Mammary microvascular endothelial cell (primary cell): Measurements from ENCODE around the gene RASSF7. TPM values are rescaled to one million over a fixed set of nuclear protein-coding genes. Genes with fewer than 3 reads are reported as not detected.

ENCODE experiments used
- total RNA-seq: library from RNA; depleted of rRNA; stranded (reverse); fragments of >200 nt; gene quantifications from 2 replicates; pipeline ENCODE4 v1.2.3, GENCODE V29; 2015

The RASSF7 gene, protein sequence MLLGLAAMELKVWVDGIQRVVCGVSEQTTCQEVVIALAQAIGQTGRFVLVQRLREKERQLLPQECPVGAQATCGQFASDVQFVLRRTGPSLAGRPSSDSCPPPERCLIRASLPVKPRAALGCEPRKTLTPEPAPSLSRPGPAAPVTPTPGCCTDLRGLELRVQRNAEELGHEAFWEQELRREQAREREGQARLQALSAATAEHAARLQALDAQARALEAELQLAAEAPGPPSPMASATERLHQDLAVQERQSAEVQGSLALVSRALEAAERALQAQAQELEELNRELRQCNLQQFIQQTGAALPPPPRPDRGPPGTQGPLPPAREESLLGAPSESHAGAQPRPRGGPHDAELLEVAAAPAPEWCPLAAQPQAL
- total RNA-seq, result 10.8 and 12.0 TPM in 2 replicates

DNA sequence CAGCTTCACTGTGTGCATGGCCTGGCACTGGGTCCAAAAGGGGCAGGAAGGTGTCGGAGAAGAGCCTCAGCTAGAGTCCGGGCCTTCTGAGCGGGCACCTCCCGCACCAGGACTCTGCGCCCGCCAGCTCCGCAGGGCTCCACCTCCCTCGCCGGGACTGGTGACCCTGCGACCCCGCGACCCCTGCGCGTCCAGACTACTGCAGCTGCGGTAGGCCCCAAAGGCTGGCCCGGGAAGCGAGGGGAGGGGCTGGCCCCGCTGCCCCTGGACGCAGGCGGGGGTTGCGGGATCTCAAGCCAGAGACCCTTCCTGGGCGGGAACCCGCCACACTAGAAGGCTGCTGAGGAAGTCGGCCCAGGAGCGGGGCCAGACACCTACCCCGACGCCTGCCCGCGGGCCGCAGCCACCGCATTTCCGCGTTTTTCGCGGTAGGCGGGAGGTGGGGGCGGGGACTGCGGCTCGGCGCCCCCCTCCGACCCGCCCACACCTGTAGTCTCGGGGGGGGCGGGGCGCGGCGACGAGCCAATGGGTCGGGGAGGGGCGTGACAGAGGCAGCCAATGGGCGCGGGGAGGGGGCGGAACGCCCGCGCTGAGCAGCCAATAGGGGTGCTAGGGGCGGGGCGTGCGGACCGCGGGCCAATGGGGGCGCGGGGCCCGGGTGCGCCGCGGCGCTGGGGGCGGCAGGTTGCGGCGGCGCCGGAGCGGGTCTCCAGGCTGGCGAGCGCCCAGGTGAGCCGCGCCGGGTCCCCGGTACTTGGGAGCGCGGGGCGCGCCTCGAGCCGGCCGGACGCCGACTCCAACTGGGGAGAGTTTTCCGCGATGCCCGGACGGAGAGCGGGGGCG, at the start of gene RASSF7, which contains the start of gene LMNTD2:
Gene RASSF7, plus strand, starts transcription at position 666 of the 843 bp plus-strand sequence. CDS start 799 bp downstream, outside the sequence.
Gene LMNTD2, minus strand, starts transcription at position 434 of the 843 bp plus-strand sequence. Its CDS starts 22 bp downstream, at position 412.

DNA sequence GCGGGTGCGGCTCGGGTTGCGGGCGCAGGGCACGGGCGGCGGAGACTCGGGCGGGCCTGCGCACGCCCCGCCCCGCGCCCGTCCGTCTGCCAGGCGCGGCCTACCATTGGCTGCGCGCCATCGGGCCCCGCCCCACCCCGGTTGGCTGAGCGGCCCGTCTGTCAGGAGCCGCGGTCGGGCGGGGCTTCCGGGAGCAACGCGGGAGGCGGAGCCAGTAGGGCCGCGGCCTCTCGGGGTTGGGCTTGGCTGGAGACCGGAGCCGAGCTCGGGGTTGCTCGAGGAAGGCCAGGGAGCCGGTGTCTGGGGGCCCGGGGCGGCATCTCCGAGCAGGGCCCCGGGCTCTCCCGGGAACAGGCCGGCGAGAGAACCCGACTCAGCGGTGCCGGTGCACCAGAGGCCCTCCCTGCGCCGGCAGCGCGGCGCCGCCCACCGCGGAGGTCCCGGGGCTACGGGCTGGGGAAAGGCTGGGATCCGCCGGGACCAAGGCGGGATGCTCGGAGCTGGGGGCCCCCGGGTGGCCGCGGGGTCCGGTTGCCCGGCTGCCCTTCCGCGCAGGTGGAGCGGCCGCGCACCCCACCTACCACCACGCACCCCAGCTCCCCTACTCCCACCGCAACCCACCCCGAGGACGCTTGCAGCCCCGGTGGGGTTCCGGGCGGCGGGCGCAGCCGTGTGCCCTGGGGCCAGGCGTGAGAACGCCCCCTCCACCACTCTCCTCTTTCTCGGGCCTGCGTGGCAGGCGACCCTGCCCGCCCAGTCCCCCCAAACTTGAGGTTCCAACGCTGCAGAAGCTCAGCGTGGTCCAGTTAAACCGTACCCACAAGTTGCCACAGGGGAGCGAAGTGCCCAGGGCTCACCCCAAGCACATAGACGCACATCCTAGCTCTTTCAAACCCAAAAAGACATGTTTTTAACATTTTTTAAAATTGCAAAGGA, 25.0 kb upstream of the RASSF7 start, which contains the start of gene HRAS:
Gene HRAS, minus strand, starts transcription at position 58 of the 936 bp plus-strand sequence.

DNA sequence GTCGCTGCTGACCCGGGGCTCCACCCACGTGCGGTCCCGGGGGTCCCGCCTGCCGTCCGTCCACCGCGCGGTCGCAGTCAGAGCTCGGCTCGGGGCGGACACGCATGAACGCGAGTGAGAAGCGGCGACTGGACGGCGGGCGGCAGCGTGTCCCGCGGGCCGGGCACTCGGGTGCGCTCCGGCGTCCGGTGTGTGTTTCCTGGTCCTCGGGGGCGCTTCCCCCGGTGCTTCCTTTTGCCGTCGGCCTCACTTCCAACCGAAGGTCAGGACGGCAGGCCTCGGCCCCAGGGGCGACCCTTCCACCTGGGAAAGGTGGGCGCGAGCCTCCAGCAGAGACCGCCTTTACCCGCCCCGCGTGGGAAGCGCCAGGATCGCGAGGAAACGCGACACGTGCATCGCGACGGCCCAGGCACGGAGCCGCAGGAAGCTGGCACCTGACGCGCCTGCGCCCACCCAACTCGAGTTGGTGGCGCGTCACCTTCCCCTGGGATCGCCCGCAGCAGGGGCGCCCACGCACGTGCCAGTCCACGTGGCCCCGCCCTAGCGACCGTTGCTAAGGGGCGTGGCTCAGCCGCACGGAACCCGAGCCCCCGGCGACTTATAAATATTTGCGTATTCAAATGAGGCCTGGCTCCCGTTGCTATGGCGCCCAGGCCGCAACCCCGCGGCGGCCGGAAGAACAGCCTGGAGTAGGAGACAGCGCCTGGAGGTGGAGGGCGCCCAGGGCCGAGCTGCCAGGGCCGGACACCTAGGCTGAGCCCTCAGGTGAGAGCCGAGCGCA, 23.7 kb upstream of the RASSF7 start, which contains the start of gene LRRC56:
Gene LRRC56, plus strand, starts transcription at position 687 of the 781 bp plus-strand sequence. CDS start 3,158 bp downstream, outside the sequence.

DNA sequence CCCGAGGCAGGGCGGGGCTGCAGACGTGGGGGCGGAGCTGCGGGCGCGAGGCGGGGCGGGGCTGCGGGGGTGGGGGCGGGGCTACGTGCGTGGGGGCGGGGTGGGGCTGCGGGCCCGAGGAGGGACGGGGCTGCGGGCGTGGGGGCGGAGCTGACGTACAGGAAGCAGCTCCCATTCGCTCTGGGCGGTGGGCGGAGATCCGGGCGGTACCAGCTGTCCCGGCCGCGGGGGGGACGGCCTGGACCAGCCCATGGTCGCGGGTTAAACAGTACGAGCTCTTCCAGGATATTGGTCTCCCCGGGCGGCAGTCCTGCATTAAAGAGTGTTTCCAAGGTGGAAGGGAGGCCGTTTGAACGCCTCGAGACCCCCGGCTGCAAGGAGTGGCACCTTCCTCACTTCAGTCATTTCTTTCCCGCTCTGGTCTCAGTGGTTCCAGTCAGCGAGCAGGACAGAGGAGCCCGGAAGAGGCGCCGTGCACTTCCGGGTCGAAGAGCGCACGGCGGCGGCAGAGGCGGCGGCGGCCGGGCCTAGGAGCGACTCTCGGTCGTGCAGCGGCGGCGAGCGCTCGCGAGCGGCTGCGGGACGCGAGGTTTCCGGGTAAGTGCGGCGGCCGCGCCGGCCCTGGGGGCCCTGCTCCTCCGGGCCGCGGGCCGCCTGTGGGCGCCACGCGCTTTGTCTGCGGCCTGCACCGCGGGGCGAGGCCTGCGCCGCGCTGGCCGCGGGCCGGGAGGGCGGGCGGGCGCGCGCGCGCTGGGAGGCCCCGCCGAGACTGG, 15.4 kb downstream of the RASSF7 start, which contains the start of gene PHRF1:
Gene PHRF1, plus strand, starts transcription at position 475 of the 773 bp plus-strand sequence. CDS start 5,043 bp downstream, outside the sequence.

Other genes starting within 250 kb of the RASSF7 start
- gene IFITM1, start 246.9 kb upstream of the RASSF7 start, total RNA-seq, result 47.6 and 56.4 TPM in 2 replicates
- gene IFITM3, start 240.1 kb upstream of the RASSF7 start, total RNA-seq, result 288 and 289 TPM in 2 replicates
- 0.05 TPM in 1 of 2 replicates, not detected in the other for gene B4GALNT4, start 191.5 kb upstream of the RASSF7 start, total RNA-seq
- gene PKP3, start 166.8 kb upstream of the RASSF7 start, total RNA-seq, result 1.6 and 2.6 TPM in 2 replicates
- gene SIGIRR, start 146.0 kb upstream of the RASSF7 start, total RNA-seq, result 48.3 and 58.3 TPM in 2 replicates
- 0.20 and 0.89 TPM in 2 replicates for gene ANO9, start 119.0 kb upstream of the RASSF7 start, total RNA-seq
- 33.6 and 52.3 TPM in 2 replicates for gene PTDSS2, start 110.7 kb upstream of the RASSF7 start, total RNA-seq
- 308 and 315 TPM in 2 replicates for gene RNH1, start 53.7 kb upstream of the RASSF7 start, total RNA-seq
- 102 and 109 TPM in 2 replicates for gene HRAS, start 25.4 kb upstream of the RASSF7 start, total RNA-seq
- gene LRRC56, start 23.4 kb upstream of the RASSF7 start, total RNA-seq, result 0.05 and 0.73 TPM in 2 replicates
- gene LMNTD2, start 232 bp upstream of the RASSF7 start, total RNA-seq, result 0.05 and 0.20 TPM in 2 replicates
- 20.1 and 25.4 TPM in 2 replicates for gene PHRF1, start 15.5 kb downstream of the RASSF7 start, total RNA-seq
- gene IRF7, start 55.0 kb downstream of the RASSF7 start, total RNA-seq, result 76.0 and 84.2 TPM in 2 replicates
- not detected in 2 replicates for gene CDHR5, start 64.0 kb downstream of the RASSF7 start, total RNA-seq
- gene SCT, start 66.2 kb downstream of the RASSF7 start, total RNA-seq, result not detected in 2 replicates
- not detected in 2 replicates for gene DRD4, start 76.3 kb downstream of the RASSF7 start, total RNA-seq
- gene DEAF1, start 134.3 kb downstream of the RASSF7 start, total RNA-seq, result 23.1 and 27.8 TPM in 2 replicates
- 16.9 and 17.5 TPM in 2 replicates for gene TMEM80, start 134.8 kb downstream of the RASSF7 start, total RNA-seq
- 6.7 and 7.3 TPM in 2 replicates for gene EPS8L2, start 145.3 kb downstream of the RASSF7 start, total RNA-seq
- 228 TPM in 2 replicates for gene TALDO1, start 186.5 kb downstream of the RASSF7 start, total RNA-seq
- gene GATD1, start 216.5 kb downstream of the RASSF7 start, total RNA-seq, result 29.4 and 33.0 TPM in 2 replicates
- gene CEND1, start 229.1 kb downstream of the RASSF7 start, total RNA-seq, result 0.20 and 0.40 TPM in 2 replicates
- 21.7 and 24.1 TPM in 2 replicates for gene SLC25A22, start 237.3 kb downstream of the RASSF7 start, total RNA-seq
- gene PIDD1, start 244.3 kb downstream of the RASSF7 start, total RNA-seq, result 17.9 and 21.1 TPM in 2 replicates
- 814 and 920 TPM in 2 replicates for gene RPLP2, start 249.0 kb downstream of the RASSF7 start, total RNA-seq